Fibroblast of the aortic adventitia (primary cell): ENCODE measurements around the gene YBEY. TPM values are rescaled to one million over a fixed set of nuclear protein-coding genes. Genes with fewer than 3 reads are reported as not detected.

Experiments used
- DNase-seq: peaks from one replicate; pipeline ENCODE4 v3.0.0-alpha.2; 2010; ENCODE audit warnings: low read depth
- H3K4me3 ChIP-seq: 2 replicates; pipeline ENCODE4 v1.5.1; 2011; ENCODE audit warnings: low read depth, mild to moderate bottlenecking, control low read depth, low read length, moderate library complexity
- CTCF ChIP-seq: IDR thresholded peaks from 2 replicates; pipeline ENCODE4 v1.5.1; 2011; ENCODE audit warnings: mild to moderate bottlenecking, low read length, control low read depth, inconsistent platforms; ENCODE audit not compliant: insufficient read depth
- total RNA-seq: library from RNA; depleted of rRNA; stranded (reverse); fragments of >200 nt; gene quantifications from 2 replicates; pipeline ENCODE4 v1.2.3, GENCODE V29; 2012; ENCODE audit warnings: low replicate concordance

YBEY gene
- total RNA-seq, 1 donor = 22.4 TPM

- TF ChIP-seq CTCF = no peak
- H3K4me3 ChIP-seq = no peak overlapping the region
- DNase-seq = no peak
These were observed 33.3 kb upstream of the YBEY start for GRCh38 chr21:46252840-46253239.

- no peak for TF ChIP-seq CTCF
- no peak for DNase-seq
- no peak overlapping the region for H3K4me3 ChIP-seq
These were observed 32.5 kb upstream of the YBEY start for GRCh38 chr21:46253610-46254124.

- TF ChIP-seq CTCF = no peak
- no peak overlapping the region for H3K4me3 ChIP-seq
- no peak for DNase-seq
These were observed 31.8 kb upstream of the YBEY start for GRCh38 chr21:46254208-46254975.

GRCh38 chr21:46255166-46255565 is 31.0 kb upstream of the YBEY start:
- no peak for TF ChIP-seq CTCF
- H3K4me3 ChIP-seq = no peak overlapping the region
- no peak for DNase-seq

GRCh38 chr21:46255758-46256337 is 30.3 kb upstream of the YBEY start:
- no peak for DNase-seq
- no peak for TF ChIP-seq CTCF

GRCh38 chr21:46256501-46256994 is 29.6 kb upstream of the YBEY start:
- no peak overlapping the region for H3K4me3 ChIP-seq
- no peak for TF ChIP-seq CTCF
- no peak for DNase-seq

More at GRCh38 chr21:46255758-46256337, 30.3 kb upstream of the YBEY start:
- no peak overlapping the region for H3K4me3 ChIP-seq
